SK-N-MC (cell line): ENCODE data around the gene RFC2.

Experiments used
- EZH2 ChIP-seq: fragments of 200-600 bp; sonication (generic); IDR thresholded peaks from one replicate; pipeline ENCODE4 v1.6.1; 2017; ENCODE audit warnings: antibody characterized with exemption
- POLR2AphosphoS5 ChIP-seq: IDR thresholded peaks from 2 replicates; pipeline ENCODE4 v1.6.1; 2012; ENCODE audit warnings: mild to moderate bottlenecking, low read depth, low read length, borderline replicate concordance

GRCh38 chr7:74233655-74234285 is 20.4 kb downstream of the RFC2 start:
- TF ChIP-seq POLR2AphosphoS5 (no peak), EZH2 (no peak)
